HG02642 (cell line): ENCODE measurements around the gene KIF22.
A peak's percentile ranks its signal among the peaks of the same experiment; 100 is the strongest.
"Not testable (repeated sequence)": the region's sequence is repeated elsewhere in the genome, so short reads cannot be mapped to it uniquely, and the experiment has no call there.

Experiments used
- ATAC-seq: cut with Tn5 transposase; IDR thresholded peaks from one replicate; pipeline ENCODE4 v1.9.1; 2021; ENCODE audit warnings: mild to moderate bottlenecking; ENCODE audit not compliant: unreplicated experiment, poor library complexity

The KIF22 gene

DNA sequence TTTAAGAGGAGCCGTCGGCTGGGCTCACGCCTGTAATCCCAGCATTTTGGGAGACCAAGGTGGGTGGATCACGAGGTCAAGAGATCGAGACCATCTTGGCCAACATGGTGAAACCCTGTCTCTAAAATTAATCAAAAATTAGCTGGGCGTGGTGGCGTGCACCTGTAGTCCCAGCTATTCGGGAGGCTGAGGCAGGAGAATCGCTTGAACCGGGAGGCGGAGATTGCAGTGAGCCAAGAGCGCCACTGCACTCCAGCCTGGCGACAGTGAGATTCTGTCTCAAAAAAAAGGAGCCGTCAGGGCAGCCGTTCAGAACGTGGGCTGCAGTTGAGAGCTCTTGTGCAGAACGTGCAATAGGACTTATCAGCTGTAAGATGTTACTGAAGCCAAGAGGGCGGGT lies 2.6 kb downstream of the KIF22 start:
- not testable (repeated sequence) for ATAC-seq

DNA sequence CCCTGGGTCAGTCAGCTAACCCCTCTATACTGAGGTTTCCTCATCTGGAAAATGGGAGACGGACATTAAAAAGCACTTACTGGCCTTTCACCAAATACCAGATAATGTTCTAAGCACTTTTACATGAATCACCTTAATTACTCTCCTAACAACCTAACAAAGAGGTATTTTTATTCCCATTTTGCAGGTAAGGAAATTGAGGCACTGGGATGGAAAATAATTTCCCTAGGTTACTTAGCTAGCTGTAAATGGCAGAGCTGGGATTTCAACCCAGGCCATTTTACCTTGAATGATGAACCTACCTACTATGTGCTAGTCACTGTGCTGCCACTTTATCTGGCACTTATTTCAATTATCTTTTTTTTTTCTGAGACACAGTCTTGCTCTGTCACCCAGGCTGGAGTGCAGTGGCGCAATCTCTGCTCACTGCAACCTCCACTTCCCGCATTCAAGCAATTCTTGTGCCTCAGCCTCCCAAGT lies 3.7 kb downstream of the KIF22 start:
- no peak for ATAC-seq

DNA sequence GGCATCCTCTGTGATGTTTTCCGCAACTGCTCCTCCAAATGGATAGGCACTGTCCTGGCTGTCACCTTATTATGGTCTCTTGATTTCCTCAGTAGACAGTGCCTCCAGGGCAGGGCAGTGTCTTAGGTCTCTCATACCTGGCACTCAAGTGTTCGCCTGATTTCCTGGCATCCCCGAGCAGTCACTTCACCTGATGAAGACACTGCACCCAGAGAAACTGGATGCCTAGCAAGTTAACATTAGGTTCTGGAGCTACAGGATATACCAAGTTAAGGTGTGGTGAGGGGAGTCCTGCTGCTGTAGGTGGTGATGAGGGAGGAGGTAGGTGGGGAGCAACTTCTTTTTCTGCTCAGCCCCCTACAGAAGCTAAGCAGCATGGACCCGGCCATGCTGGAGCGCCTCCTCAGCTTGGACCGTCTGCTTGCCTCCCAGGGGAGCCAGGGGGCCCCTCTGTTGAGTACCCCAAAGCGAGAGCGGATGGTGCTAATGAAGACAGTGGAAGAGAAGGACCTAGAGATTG lies 11.9 kb downstream of the KIF22 start:
- ATAC-seq, result no peak

DNA sequence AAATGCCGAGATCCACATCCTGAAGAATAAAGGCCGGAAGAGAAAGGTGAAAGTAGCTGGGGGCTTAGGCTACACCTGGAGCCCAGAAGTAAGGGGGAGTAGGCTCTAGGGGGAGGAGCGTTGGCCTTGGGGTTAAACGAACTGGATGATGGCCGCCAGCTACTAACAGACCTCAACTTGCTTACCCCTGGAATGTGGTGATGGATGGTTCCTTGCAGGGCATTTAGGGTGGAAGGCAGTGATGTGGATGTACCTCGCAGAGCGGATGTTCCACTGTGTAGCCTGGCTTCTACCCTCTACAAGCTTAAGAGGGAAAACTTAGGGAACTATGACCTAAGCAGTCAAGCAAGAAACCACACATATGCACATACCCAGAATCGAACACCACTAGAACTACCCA lies 13.5 kb downstream of the KIF22 start:
- no peak for ATAC-seq

DNA sequence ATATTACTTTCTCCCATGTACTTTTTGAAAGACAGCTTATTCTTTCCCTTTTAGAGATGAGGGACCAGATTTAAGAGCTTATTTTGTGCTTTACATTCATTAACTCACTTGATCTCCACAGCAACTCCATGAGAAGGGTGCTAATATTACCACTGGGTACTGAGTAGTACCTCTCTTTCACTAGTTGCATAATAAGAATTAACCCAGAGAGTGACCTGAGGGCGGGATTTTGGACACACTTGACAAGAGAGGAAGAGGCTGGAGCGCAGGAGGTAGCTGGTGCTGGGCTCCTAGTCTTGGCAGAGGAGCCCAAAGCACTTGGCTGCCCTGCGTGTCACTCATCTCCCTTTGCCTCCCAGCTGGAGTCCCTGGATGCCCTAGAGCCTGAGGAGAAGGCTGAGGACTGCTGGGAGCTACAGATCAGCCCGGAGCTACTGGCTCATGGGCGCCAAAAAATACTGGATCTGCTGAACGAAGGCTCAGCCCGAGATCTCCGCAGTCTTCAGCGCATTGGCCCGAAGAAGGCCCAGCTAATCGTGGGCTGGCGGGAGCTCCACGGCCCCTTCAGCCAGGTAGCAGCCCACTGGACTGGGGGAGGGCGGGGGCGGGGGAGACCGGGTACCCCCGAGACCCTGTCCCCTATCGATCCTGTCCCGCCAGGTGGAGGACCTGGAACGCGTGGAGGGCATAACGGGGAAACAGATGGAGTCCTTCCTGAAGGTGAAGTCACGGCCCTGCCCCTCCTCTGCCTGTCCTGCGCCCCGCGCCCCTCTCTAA lies 14.1 kb downstream of the KIF22 start:
- no peak for ATAC-seq

DNA sequence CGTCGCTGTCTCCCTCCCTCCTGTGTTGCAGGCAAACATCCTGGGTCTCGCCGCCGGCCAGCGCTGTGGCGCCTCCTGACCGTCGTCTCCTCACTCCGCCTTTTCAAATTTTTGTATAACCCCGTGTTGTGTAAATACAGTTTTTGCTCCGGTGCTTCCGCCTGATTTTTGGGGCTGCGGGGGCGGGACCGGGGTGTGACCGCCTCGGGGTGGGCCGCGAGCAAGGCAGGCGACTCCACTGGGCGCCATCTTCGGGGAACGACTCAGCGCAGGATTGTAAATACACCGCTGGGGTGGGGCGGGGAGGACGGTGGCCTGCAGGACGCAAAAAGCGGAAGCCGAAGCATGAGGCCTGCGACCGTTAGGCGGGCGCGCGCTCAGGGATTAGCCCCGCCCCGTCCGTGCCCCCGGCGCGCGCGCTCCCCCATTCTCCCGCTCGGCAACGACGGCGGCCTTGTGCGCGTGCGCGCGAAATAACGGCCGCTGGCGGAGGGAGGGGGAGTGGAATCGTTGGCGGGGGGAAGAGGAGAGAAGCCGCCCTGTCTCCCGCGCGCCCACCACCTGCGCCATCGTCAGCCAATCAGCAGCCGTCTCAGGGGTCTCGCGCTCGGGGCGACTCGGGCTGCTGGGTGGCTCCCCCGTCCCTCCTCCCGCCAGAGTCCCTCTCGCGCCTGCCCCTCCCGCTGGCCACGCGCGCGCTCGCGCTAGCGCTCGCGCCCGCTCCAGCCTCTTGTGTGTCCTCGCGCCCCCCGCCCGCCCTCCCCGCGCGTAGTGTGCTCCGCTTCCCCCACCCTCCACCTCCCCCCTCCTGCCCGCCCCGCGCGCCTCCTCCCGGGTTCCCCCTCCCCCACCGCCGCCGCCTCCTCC lies 14.9 kb downstream of the KIF22 start:
- ATAC-seq, result peak; percentile 61

DNA sequence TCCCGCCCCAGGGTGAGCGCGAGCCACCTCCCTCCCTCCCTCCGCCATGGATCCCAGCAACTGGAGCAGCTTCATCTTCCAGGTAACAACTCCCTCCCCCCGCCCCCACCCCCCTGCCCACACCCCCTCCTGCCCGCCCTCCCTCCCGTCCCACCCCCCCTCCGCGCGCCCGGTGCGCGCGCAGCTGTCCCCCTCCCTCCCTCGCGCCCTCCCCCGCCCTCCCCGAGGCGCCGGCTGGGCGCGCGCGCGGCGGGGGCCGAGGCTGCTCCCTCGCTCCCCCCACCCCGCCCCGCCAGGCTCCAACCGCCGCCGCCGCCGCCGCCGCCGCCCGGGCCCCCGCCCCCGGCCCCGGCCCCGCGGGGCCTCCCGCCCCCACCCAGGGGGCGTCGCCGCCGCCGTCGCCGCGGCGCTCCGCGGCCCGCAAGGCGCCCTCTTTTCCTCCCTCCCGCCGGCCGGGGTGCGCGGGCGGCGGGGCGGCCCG lies 15.6 kb downstream of the KIF22 start, which contains the start of gene MAZ:
Gene MAZ (plus strand): TSS at position 431 of the 481 bp plus-strand sequence. CDS start 173 bp downstream, outside the sequence.
- peak; percentile 9 for ATAC-seq

DNA sequence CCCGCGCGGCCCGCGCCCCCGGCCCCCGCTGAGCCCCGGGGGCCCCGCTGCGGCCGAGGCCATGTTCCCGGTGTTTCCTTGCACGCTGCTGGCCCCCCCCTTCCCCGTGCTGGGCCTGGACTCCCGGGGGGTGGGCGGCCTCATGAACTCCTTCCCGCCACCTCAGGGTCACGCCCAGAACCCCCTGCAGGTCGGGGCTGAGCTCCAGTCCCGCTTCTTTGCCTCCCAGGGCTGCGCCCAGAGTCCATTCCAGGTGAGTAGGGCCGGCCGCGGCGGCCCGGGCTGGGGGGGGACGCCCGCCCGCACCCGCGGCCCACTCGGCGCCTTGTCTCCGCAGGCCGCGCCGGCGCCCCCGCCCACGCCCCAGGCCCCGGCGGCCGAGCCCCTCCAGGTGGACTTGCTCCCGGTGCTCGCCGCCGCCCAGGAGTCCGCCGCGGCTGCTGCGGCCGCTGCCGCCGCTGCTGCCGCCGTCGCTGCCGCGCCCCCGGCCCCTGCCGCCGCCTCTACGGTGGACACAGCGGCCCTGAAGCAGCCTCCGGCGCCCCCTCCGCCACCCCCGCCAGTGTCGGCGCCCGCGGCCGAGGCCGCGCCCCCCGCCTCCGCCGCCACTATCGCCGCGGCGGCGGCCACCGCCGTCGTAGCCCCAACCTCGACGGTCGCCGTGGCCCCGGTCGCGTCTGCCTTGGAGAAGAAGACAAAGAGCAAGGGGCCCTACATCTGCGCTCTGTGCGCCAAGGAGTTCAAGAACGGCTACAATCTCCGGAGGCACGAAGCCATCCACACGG lies 16.3 kb downstream of the KIF22 start:
- peak; percentile 0 for ATAC-seq

DNA sequence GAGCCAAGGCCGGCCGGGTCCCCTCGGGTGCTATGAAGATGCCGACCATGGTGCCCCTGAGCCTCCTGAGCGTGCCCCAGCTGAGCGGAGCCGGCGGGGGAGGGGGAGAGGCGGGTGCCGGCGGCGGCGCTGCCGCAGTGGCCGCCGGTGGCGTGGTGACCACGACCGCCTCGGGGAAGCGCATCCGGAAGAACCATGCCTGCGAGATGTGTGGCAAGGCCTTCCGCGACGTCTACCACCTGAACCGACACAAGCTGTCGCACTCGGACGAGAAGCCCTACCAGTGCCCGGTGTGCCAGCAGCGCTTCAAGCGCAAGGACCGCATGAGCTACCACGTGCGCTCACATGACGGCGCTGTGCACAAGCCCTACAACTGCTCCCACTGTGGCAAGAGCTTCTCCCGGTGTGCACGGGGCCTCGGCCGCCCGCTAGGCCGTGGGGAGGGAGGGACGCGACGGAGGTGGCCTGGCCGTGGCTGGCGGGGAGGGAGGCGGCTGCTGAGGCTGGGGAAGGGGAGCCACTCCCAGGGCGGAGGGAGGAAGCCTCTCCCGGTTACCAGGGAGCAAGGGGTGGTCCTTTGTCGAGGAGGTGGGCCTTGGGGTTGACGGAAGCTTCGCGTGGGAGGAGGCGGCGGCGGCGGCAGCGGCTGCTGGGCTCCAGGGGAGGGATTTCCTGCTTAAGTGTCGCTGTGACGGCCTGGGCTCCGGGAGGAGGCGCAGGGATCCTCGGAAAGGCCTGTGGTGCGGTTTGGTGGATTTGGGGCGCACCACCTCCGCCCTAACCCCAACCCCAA lies 17.1 kb downstream of the KIF22 start:
- ATAC-seq, result peak; percentile 28

DNA sequence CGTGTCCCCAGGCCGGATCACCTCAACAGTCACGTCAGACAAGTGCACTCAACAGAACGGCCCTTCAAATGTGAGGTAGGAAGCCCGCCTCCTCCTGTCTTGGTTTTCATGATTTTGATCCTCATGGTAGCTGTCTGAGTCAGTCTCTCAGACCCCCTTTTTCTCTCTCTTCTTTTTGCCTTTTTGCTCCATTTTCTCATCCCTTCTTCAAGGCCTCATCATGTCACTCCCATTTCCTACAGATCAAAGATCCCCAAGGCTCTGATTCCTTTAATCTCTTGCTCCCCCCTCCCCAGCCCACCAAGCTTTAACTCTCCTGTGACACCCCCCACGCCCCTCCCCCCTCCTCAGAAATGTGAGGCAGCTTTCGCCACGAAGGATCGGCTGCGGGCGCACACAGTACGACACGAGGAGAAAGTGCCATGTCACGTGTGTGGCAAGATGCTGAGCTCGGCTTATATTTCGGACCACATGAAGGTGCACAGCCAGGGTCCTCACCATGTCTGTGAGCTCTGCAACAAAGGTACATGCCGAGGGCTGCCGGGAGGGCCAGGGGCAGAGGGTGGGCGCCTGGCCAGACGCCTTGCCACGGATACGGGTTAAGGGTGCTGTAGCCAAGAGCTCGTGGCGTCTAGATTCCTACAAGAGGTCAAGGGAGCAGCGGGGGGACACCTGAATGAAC lies 17.8 kb downstream of the KIF22 start:
- ATAC-seq, result no peak

DNA sequence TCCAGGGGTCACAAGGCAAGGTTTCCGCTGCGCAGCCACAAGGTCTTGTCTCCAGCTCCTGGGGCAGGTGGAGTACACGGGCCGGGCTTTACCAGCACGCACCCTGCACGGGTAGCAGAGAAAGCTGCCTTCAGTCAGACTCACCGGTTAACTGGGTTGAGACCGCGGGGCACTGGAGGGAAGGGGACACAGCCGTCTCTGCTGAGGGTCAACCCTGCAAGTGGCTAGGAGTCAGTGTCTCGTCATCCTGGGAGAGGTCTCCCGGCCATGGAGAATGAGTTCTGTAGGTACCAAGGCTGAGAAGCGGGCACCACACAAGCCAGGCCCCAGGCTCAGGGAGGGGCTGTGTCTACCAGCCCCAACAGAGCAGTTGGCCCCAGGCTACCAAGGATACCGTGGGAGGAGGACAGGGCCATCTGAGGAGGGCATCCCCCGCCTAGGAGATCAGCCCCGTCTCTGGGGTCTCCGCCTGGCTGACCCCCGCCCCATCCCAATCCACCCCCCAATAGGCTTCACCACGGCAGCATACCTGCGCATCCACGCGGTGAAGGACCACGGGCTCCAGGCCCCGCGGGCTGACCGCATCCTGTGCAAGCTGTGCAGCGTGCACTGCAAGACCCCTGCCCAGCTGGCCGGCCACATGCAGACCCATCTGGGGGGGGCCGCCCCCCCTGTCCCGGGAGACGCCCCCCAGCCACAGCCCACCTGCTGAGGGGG lies 18.6 kb downstream of the KIF22 start:
- no peak for ATAC-seq

DNA sequence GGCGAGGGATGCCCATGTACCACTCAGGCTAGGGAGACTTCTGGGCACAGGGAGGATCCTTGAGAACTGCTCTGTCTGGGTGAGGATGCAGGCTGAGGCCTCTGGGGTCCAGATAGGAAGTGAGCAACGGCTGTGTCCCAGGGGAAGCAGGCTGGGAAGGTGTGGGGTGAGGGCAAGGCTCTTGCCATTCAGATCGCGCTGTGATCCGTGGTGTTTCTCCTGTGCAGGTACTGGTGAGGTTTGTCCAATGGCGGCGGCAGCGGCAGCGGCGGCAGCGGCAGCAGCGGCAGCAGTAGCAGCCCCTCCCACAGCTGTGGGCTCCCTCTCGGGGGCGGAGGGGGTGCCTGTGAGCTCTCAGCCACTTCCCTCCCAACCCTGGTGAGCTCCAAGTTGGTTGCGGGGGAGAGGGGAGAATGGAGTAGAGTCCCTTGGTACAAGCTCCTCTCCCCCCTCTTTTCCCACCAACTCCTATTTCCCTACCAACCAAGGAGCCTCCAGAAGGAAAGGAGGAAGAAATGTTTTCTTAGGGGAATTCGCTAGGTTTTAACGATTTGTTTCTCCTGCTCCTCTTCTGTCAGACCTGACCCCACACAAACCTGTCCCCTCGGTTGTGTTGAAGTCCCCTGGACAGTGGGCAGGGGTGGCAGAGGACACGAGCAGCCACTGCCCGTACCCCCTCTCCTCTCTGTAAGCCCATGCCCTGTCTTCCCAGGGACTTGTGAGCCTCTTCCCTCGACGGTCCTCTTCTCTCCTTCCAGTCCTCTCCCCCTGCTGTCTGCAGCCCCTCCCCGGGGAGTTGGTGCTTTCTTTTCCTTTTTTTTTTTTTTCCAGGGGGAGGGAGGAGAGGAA lies 19.5 kb downstream of the KIF22 start:
- no peak for ATAC-seq

DNA sequence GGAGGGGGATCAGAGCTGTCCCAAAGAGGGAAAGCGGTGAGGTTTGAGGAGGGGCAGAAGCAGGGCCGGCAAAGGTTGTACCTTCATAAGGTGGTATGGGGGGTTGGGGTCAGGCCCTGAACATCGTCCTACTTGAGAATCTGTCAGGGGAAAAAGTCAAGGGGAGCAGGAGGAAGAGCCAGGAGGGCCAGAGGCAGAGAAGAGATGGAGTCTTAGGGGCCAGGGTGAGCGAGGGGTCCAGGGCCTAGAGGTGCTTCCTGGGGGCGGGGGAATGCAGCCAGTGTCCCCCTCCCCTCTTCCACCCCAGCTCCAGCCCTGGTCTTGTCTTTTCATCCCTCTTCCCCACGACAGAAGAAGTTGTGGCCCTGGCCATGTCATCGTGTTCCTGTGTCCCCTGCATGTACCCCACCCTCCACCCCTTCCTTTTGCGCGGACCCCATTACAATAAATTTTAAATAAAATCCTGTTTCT lies 20.2 kb downstream of the KIF22 start:
- no peak for ATAC-seq

DNA sequence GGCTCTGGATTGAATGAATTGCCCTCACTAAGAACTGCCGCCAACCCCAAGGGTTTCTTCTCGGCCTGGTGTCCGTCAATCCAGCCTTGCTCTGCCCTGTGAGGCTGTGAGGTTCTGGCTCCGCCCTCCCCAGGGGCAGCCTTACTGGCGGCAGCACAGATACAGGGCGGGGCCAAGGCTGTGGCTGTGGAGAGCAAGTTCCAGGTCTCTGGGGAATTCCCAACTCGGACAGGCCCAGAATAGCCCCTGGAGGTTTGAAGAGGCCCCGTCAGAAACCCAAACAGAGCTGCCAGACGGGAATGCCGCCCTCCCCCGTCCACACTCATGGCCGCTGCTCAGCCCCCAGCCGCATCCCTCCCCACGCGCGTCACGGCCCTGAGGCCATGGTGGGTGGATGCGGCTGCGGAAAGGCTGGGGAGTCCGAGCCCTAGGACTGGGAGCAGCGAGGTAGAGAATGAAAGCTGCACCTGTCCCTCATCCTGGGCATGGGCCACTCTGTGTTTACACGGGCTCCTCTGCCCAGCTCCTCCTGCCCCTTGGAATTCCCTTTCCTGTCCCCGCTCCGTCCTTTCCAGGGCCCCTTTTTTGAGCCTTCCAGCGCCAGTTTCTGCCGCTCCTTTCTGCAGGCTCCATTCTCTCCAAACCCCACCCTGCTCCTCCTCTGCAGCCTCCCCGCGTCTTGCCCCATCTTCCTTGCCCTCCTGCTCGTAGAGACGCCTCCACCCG lies 20.8 kb downstream of the KIF22 start:
- peak; percentile 31 for ATAC-seq

DNA sequence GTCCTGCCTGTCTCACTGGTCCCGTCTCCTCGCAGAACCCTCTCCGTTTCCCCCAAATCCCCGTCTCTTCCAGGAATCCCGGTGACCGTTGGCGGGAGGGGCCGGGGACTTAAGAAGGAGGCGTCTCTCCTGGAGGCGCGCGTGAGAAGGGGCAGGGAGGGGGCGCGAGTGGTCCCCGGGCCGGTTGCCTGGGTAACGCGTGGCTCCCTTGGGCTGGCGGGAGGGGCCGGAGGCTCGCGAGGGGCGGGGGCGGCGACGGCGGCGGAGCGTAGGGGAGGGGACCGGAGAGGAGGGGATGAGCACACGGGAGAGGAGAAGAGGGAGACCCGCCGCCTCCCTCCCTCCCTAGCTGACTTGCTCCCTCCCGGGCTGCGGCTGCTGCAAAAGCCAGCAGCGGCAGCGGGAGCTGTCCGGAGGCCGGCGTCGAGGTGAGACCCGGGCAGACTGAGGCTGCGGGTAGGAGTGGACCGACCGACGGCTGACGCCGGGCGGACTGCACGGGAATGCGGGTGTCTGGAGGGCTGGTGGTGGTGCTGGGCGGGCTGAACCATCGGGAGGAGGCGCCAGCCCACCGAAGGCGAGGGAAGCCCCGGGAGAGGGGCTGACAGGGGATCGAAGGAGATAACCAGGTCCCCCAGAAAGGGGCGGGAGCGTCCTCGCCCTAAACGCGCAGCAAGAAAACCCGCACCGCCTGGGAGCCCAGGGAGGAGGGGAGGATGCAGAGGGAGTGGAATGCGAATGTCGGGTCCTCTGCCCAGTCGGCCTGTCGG lies 21.5 kb downstream of the KIF22 start, which contains the start of gene PRRT2:
Gene PRRT2 (plus strand): TSS at position 298 of the 770 bp plus-strand sequence. CDS start 862 bp downstream, outside the sequence.
- no peak for ATAC-seq
